GM19452 (cell line): Measurements from ENCODE around the gene HSD17B4.
"Not testable (repeated sequence)": the region's sequence is repeated elsewhere in the genome, so short reads cannot be mapped to it uniquely, and the experiment has no call there.

Experiments used
- ATAC-seq: cut with Tn5 transposase; IDR thresholded peaks from one replicate; pipeline ENCODE4 v1.9.1; 2021; ENCODE audit not compliant: unreplicated experiment

Gene HSD17B4

GRCh38 chr5:119476341-119476740 is 24.0 kb downstream of the HSD17B4 start:
- ATAC-seq, result no peak

DNA sequence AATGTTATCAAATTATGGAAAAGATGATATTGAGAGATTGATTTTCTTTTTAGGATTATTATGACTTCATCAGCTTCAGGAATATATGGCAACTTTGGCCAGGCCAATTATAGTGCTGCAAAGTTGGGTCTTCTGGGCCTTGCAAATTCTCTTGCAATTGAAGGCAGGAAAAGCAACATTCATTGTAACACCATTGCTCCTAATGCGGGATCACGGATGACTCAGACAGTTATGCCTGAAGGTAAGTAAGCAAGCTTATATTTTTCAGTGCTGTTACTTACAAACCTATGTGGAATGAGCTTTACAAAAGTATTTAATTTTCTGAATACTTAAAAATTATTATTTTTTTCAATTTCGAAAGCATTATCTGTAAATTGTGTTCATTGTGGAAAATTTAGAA is 26.5 kb downstream of the HSD17B4 start:
- no peak for ATAC-seq

DNA sequence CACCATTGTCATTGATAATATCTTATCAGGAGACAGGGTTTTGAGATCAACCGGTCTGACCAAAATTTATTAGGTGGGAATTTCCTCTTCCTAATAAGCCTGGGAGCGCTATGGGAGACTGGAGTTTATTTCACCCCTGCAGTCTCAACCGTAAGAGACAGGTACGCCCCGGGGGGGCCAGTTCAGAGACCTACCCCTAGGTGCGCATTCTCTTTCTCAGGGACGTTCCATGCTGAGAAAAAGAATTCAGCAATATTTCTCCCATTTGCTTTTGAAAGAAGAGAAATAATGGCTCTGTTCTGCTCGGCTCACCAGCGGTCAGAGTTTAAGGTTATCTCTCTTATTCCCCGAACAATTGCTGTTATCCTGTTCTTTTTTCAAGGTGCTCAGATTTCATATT is 28.3 kb downstream of the HSD17B4 start:
- ATAC-seq, result not testable (repeated sequence)

GRCh38 chr5:119483155-119483554 is 30.9 kb downstream of the HSD17B4 start:
- ATAC-seq, result no peak

DNA sequence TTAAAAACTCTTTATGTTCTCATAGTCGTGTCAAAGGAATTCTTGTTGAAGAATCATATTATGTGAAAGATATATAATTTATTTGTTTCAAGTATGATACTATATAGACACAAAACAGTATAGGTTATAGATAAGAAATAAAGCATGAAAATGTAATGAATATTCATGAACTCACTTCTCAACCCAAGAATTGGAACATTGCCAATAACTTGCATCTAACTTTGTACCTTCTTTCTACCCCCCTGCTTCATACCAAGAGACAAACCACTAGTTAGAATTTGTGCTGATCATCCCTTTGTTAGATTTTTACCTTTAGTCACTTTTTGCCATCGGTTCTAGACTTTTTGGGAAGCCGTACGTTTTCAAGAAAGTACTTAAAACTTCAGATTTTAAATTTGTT is 32.6 kb downstream of the HSD17B4 start:
- ATAC-seq, result no peak

DNA sequence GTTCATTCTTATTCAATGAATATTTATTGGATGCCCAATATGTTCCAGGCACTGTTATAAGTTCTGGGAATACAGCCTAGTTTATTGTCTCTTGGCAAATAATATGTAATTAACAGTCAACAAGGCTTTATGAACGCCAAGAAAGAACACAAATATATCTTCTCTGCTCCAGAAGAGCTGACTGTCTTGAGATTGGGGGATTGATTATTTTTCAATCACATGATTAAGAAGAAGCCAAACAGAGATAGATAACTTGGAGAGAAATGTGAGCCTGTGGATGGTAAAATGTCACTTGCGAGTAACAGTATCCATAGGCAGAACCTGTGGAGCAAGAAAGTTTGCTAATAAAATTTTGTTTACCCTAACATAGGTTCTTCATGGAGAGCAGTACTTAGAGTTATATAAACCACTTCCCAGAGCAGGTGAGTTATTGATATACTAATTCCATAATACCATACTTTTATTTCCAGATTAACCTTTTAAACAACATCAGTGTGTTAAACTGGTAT is 49.4 kb downstream of the HSD17B4 start:
- ATAC-seq, result no peak

- not testable (repeated sequence) for ATAC-seq
These were observed 51.6 kb downstream of the HSD17B4 start for GRCh38 chr5:119503939-119504338.

GRCh38 chr5:119512277-119512676 is 60.0 kb downstream of the HSD17B4 start:
- ATAC-seq, result no peak

DNA sequence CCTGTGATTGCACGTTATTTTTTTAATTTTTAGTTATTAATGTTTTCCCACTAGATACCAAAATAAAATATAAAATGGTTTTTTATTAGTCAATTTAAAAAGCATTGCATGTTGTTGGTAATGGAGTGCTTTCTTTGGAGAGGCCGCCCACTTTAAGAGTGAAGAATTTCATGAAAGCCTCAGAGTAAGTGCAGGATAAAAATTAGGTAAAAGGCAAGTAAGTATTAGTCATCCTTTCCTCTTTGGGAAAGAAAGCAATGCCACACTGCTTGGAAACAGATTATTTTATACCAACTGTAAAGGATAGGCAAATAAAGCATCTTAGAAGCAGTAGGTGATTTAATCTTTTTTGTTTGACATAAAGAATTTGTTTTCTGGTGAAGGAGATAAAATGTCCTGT is 62.9 kb downstream of the HSD17B4 start:
- no peak for ATAC-seq

- ATAC-seq, result not testable (repeated sequence)
These were observed 64.8 kb downstream of the HSD17B4 start for GRCh38 chr5:119517115-119517514.

- ATAC-seq, result no peak
These were observed 68.9 kb downstream of the HSD17B4 start for GRCh38 chr5:119521232-119521631.

GRCh38 chr5:119522841-119523240 is 70.5 kb downstream of the HSD17B4 start:
- no peak for ATAC-seq

DNA sequence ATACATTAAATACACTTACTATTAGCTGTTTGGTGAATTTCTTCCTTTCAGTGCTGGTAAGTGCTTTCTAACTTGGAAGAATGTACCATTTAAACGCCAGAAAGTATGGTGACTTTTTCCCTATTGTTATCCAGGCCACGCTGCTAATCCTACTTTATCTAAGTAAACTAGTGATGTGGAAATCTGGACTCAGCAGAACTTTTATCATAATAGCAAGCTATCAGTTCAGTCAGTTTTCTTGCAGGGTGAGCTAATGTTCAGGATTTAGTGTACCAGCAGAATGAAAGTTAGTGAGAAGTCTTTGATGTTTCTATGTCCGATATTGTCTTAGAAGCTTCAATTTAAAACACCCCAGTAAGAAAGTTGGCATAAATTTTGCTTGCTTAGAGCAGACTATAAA is 72.2 kb downstream of the HSD17B4 start:
- ATAC-seq, result no peak

DNA sequence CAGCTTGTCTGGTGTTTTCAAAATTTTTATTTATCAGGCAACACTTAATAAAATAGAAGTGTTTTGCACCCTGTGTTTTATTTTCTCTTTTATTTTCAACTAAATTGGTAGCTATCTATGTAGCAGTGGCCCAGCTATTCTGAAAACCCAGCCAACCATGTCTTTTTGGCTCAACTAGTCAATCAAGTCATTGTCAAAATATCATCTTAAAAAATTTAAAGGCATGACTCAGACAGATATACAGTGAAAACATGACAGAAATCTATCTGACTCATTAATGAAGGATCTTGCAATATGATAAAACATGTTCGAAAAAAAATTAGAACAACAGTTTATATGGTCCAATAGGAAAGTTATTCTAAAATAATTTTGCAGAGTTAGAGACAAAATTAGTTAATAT is 75.1 kb downstream of the HSD17B4 start:
- no peak for ATAC-seq

- ATAC-seq, result no peak
These were observed 77.5 kb downstream of the HSD17B4 start for GRCh38 chr5:119529811-119530210.

DNA sequence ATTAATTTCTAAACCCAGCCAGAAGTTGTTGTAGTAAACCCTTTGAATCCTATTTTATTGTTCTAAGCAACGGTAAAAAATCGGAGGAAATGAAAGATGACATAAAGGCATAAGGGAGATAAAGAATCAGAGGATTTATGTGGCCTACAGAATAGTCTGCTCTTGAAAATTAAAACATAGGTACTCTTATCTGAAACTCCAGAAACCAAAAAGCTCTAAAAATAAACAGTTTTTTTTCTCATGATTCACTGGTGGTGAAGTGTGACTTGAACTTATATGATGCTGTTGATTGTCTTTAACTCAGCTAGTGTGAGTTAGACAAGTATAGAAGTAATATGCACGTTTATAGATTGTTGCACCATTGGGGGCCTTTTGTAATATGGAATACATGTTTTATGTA is 80.3 kb downstream of the HSD17B4 start:
- no peak for ATAC-seq

GRCh38 chr5:119537704-119538103 is 85.4 kb downstream of the HSD17B4 start:
- peak; percentile 100 for ATAC-seq

GRCh38 chr5:119541716-119542115 is 89.4 kb downstream of the HSD17B4 start:
- ATAC-seq, result no peak

GRCh38 chr5:119551819-119552218 is 99.5 kb downstream of the HSD17B4 start:
- ATAC-seq, result no peak

DNA sequence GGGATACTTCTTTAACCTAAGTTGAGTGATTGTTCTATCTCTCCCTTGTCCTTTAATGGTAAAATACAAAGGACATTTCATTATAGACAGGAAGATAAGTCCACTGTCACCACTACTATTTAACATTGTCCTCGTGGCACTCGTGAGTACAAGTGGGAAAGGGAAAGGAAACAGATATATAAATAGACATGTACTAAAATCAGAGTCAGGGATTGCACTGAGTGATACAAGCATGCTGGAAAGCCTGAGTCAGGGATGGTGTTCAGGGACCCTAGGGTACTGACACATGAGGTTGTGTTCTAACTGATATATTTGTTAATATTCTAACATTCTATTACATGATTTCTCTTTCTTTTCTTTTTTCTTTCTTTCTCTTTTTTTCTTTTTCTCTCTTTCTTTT is 102.3 kb downstream of the HSD17B4 start:
- ATAC-seq, result no peak

GRCh38 chr5:119570910-119571309 is 118.6 kb downstream of the HSD17B4 start:
- ATAC-seq, result no peak

GRCh38 chr5:119578937-119579336 is 126.6 kb downstream of the HSD17B4 start:
- peak; percentile 40 for ATAC-seq

DNA sequence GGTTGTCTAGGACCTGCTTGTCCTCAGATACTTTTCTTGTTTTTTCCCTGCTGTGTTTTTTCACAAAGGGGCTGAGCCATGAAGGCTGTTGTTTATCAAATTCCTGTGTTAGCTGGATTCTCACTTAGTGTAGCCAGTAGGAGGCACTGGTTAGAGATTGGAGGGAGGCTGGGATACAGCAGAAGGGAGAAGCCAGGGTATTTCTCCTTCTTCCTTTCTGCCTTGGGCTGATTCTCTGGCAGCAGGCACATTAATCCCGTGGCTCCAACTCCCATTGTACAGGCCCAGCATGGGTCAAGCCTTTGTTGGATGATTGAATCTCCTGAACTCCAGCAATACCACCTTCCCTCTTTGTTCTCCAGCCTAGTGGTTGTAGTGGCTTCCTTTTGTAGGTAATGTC is 130.7 kb downstream of the HSD17B4 start:
- ATAC-seq, result no peak

DNA sequence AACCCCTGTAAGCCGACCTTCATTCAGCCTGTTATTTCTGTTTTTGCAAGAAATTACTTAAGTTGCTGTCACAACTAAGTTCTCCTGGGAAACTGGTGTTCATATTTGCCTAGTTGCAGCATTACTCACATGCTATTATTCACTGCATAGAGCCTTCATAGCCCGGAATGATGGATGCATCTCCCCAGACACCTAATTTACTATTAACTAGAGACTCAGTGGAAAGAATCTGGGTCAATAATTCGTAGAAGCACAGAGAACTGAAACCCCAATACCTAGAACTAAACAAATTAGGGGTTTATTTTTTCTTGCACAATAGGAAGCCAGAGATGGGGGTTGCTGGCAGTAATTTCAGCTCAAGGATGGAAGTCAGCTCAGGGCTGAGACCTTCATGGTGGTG is 131.4 kb downstream of the HSD17B4 start:
- peak; percentile 94 for ATAC-seq
